ENCODE results near the gene GPT2. TPM values are rescaled to one million over a fixed set of nuclear protein-coding genes. Genes with fewer than 3 reads are reported as not detected.
A peak's percentile ranks its signal among the peaks of the same experiment; 100 is the strongest.

Gene GPT2
- total and polyA plus RNA-seq, 7 donors: 25.7 to 110 (median 52.5) TPM

- peaks cover 49% of the 10 kb centered on the region for H3K4me1 ChIP-seq
- peak; percentile 37 to 64 for DNase-seq
- WGBS, 3 donors: 1% methylated on average over 42 to 48 of the region's 48 CpGs
- intact Hi-C loops (cut with DNase I): no loop called here
- peak overlapping the region; percentile 82 for H3K4me3 ChIP-seq
- no peaks in the 10 kb centered on the region for H3K27me3 ChIP-seq (ENCODE audit: insufficient read depth in 3 of 3, low read length in 2 of 3)
- no peaks in the 10 kb centered on the region for H3K9me3 ChIP-seq
- H3K27ac ChIP-seq: peak overlapping the region; percentile 98
- TF ChIP-seq, protein P1, sequence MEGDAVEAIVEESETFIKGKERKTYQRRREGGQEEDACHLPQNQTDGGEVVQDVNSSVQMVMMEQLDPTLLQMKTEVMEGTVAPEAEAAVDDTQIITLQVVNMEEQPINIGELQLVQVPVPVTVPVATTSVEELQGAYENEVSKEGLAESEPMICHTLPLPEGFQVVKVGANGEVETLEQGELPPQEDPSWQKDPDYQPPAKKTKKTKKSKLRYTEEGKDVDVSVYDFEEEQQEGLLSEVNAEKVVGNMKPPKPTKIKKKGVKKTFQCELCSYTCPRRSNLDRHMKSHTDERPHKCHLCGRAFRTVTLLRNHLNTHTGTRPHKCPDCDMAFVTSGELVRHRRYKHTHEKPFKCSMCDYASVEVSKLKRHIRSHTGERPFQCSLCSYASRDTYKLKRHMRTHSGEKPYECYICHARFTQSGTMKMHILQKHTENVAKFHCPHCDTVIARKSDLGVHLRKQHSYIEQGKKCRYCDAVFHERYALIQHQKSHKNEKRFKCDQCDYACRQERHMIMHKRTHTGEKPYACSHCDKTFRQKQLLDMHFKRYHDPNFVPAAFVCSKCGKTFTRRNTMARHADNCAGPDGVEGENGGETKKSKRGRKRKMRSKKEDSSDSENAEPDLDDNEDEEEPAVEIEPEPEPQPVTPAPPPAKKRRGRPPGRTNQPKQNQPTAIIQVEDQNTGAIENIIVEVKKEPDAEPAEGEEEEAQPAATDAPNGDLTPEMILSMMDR (IDR thresholded peaks at IDR 0.05): no peak
- peaks cover 3 to 39% of the 10 kb centered on the region in 2 donors for H3K36me3 ChIP-seq (ENCODE audit: insufficient read depth in 1 of 2, low read depth in 1 of 2)
- peak in 3 of 4 donors; percentile 0 to 11 (median 2) for ATAC-seq
These were observed 88.5 kb downstream of the GPT2 start for GRCh38 chr16:46972429-46973206.

DNA sequence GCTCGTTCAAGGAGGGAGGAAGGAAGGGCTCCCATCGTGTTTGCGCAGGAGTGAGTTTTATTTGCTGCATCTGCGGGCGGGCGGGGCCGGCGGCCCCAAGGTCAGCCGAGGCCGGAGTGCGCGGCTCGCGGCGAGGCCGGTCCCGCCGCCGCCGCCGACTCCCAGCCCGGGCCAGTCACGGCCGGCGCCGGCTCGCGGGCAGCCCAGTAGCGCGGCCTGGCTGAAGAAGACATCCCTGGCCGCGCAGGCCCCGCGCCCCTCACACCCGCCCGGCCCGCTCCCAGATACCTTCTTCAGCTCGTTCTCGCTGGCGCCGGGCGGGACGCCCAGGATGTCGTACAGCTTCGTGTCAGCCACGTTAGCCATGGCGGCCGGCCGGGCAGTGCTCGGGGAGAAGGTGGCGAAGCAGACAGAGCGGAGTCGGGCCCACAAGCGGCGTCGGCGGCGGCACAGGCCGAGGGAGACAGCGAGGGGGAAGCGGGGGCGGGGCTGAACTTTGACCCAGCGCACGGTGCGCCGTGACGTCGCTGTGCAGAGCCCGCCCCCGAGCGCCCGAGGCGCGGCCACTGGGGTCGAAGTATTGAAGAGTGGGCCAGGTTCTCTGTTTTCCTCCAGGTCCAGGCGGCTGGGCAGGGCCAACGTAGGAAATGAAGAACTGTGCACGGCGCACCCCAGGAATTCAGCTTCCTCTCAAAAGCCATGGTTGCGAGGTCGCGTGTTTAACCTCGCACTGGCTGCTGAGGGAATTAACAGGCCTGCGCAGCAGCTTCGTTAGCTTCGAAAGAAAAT, 89.2 kb downstream of the GPT2 start, which contains the start of gene DNAJA2:
TSS of gene DNAJA2 (minus strand) at position 468 of the 789 bp plus-strand sequence. CDS start at position 366, 102 bp downstream.
- WGBS, 3 donors: 0% methylated on average over 56 to 86 of the region's 86 CpGs
- Histone ChIP-seq H3K9me3 (no peaks in the 10 kb centered on the region), H3K4me3 (peak within 1 kb of the TSS; percentile 82), H3K36me3 (ENCODE audit: insufficient read depth in 1 of 2, low read depth in 1 of 2) (peaks cover 3 to 31% of the 10 kb centered on the region in 2 donors), H3K27me3 (ENCODE audit: insufficient read depth in 3 of 3, low read length in 2 of 3) (no peaks in the 10 kb centered on the region), H3K4me1 (peaks cover 49% of the 10 kb centered on the region), H3K27ac (peak within 1 kb of the TSS; percentile 98)
- TF ChIP-seq, protein P1 (IDR thresholded peaks at IDR 0.05): peak; percentile 8
- intact Hi-C loops (cut with DNase I): no loop called here
- ATAC-seq: peak; percentile 98 to 99 (median 98)
- DNase-seq: peak; percentile 93 to 96

DNA sequence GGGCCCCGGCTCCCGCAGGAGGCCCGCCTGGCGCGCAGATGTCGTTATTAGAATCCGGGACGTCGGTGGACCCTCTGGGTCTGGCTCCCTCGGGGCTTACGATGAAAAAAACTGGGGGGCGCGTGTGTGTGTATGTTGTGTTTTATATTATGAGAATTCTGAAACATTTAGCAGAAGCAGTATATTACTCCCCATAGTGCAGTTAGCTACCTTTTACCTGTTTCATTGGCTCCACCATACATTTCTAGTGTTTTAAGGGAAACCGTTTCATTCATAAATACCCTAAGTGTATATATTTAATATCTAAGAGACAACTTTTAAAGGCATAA, 89.8 kb downstream of the GPT2 start:
- ATAC-seq (no peak), DNase-seq (no peak)
- 2 to 3% (median 2%) methylated on average over 14 of the region's 14 CpGs for WGBS, 3 donors
- peaks cover 44% of the 10 kb centered on the region for H3K4me1 ChIP-seq
- no peaks in the 10 kb centered on the region for H3K27me3 ChIP-seq (ENCODE audit: insufficient read depth in 3 of 3, low read length in 2 of 3)
- H3K4me3 ChIP-seq: peak overlapping the region; percentile 82
- no peaks in the 10 kb centered on the region for H3K9me3 ChIP-seq
- H3K27ac ChIP-seq: peak overlapping the region; percentile 98
- intact Hi-C loops (cut with DNase I): no loop called here
- peaks cover 3 to 25% of the 10 kb centered on the region in 2 donors for H3K36me3 ChIP-seq (ENCODE audit: insufficient read depth in 1 of 2, low read depth in 1 of 2)
- TF ChIP-seq, protein P1 (IDR thresholded peaks at IDR 0.05): no peak

DNA sequence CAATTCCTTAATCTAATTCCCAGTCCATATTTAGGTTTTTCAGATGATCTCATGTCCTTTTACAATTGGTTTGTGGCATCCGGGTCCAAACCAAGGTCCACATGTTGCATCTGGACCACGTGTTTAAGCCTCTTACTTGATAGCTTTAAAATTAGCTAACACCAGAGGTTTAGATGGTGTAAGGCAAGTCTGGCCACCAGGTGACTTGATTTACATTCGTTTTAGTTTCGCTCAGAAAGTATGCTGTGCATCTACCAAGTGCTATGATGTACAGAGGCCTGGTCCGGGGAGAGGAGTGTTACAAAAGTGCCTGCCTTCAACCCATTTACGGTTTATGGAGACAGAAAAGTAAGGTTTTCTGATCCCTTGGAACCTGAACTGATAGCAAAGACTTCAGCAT, 90.2 kb downstream of the GPT2 start:
- Histone ChIP-seq H3K27ac (peak overlapping the region; percentile 98), H3K4me3 (peak overlapping the region; percentile 82), H3K4me1 (peaks cover 40% of the 10 kb centered on the region), H3K9me3 (no peaks in the 10 kb centered on the region), H3K27me3 (ENCODE audit: insufficient read depth in 3 of 3, low read length in 2 of 3) (no peaks in the 10 kb centered on the region), H3K36me3 (ENCODE audit: insufficient read depth in 1 of 2, low read depth in 1 of 2) (peaks cover 3 to 22% of the 10 kb centered on the region in 2 donors)
- WGBS, 3 donors: 54 to 66% (median 57%) methylated on average over 6 of the region's 6 CpGs
- ATAC-seq (peak; percentile 17 to 42 (median 25)), DNase-seq (no peak)
- TF ChIP-seq, protein P1 (IDR thresholded peaks at IDR 0.05): no peak
- intact Hi-C loops (cut with DNase I): no loop called here

Data from psoas muscle (tissue), 8 donors.